OCI-LY7 (cell line): Measurements from ENCODE around the gene RAMP3. TPM values are rescaled to one million over a fixed set of nuclear protein-coding genes. Genes with fewer than 3 reads are reported as not detected.
"Not testable (repeated sequence)": the region's sequence is repeated elsewhere in the genome, so short reads cannot be mapped to it uniquely, and the experiment has no call there.

ENCODE experiments used
- BruUV-seq: library from RNA; stranded (reverse); fragments of 400-500 nt; replicated peaks from 2 replicates; lab custom pipeline; 2021; lab: Mats Ljungman, UMichigan
- CTCF ChIA-PET: fragments of 300-600 bp; sonication (Branson Sonifier 250); formaldehyde crosslinking; loops from one replicate; lab custom pipeline; 2022; ENCODE audit warnings: antibody characterized with exemption; ENCODE audit not compliant: unreplicated experiment; lab: Charles Lee
- POLR2A ChIA-PET: fragments of 300-600 bp; sonication (Branson Sonifier 250); formaldehyde crosslinking; loops from one replicate; lab custom pipeline; 2022; ENCODE audit warnings: antibody characterized with exemption; lab: Charles Lee
- DNase-seq: peaks from one replicate; pipeline ENCODE4 v3.0.0-alpha.2; 2015; ENCODE audit warnings: low spot score
- H2AFZ ChIP-seq: fragments of 200-600 bp; sonication (generic), shearing (Covaris generic); 2 replicates; pipeline ENCODE4 v1.6.1; 2014; ENCODE audit warnings: mild to moderate bottlenecking, antibody characterized with exemption, low read length, moderate library complexity
- H3K27ac ChIP-seq: fragments of 200-600 bp; sonication (generic); 2 replicates; pipeline ENCODE4 v1.5.1; 2014; ENCODE audit warnings: mixed run types, low read depth, mild to moderate bottlenecking, moderate library complexity, low read length, inconsistent platforms; ENCODE audit not compliant: poor library complexity, severe bottlenecking
- H3K36me3 ChIP-seq: fragments of 200-600 bp; sonication (generic); 2 replicates; pipeline ENCODE4 v1.6.1; 2014; ENCODE audit warnings: mild to moderate bottlenecking, antibody characterized with exemption, low read length, moderate library complexity, mixed read lengths; ENCODE audit not compliant: insufficient read depth
- H3K4me1 ChIP-seq: fragments of 200-600 bp; sonication (generic); 2 replicates; pipeline ENCODE4 v1.5.1; 2014; ENCODE audit warnings: mild to moderate bottlenecking, low read length; ENCODE audit not compliant: insufficient read depth, poor library complexity, severe bottlenecking
- H3K4me2 ChIP-seq: fragments of 200-600 bp; sonication (generic); 2 replicates; pipeline ENCODE4 v1.6.1; 2014; ENCODE audit warnings: mild to moderate bottlenecking, low read length
- H3K4me3 ChIP-seq: fragments of 200-600 bp; sonication (generic); 2 replicates; pipeline ENCODE4 v1.5.1; 2014; ENCODE audit warnings: mild to moderate bottlenecking, low read depth, low read length; ENCODE audit not compliant: poor library complexity, severe bottlenecking
- H3K79me2 ChIP-seq: fragments of 200-600 bp; sonication (generic); 2 replicates; pipeline ENCODE4 v1.6.1; 2016; ENCODE audit warnings: low read depth, mild to moderate bottlenecking, low read length, moderate library complexity, mixed read lengths; ENCODE audit not compliant: insufficient read depth
- H3K9me2 ChIP-seq: fragments of 200-600 bp; sonication (generic); 2 replicates; pipeline ENCODE4 v1.6.1; 2016; ENCODE audit warnings: mild to moderate bottlenecking, low read length, mixed read lengths; ENCODE audit not compliant: insufficient read depth
- H3K9me3 ChIP-seq: fragments of 200-600 bp; sonication (generic); 2 replicates; pipeline ENCODE4 v1.6.1; 2014; ENCODE audit warnings: mild to moderate bottlenecking, mixed run types, low read length, mixed read lengths
- H4K20me1 ChIP-seq: fragments of 200-600 bp; sonication (generic); 2 replicates; pipeline ENCODE4 v1.6.1; 2014; ENCODE audit warnings: mild to moderate bottlenecking, antibody characterized with exemption, low read length, moderate library complexity, mixed read lengths; ENCODE audit not compliant: insufficient read depth
- EZH2phosphoT487 ChIP-seq: fragments of 200-600 bp; sonication (generic); IDR thresholded peaks from 2 replicates; pipeline ENCODE4 v1.6.1; 2018; ENCODE audit warnings: low read depth, borderline replicate concordance, mild to moderate bottlenecking, mixed run types, antibody characterized with exemption, low read length, moderate library complexity, mixed read lengths
- intact Hi-C: fragments of 100-400 bp; cut with micrococcal nuclease; formaldehyde crosslinking; loops from one replicate; pipeline ENCODE4 v1.10.0; 2022; ENCODE audit not compliant: unreplicated experiment
- total RNA-seq, 2 experiments: library from RNA; depleted of rRNA in 1 of 2; stranded (reverse); fragments of >200 nt in 1 of 2; shearing (Covaris generic) in 1 of 2; gene quantifications; 2 replicates each; pipeline ENCODE4 v1.2.3, GENCODE V29; 2014 to 2022
- TF ChIP-seq, protein P1 (sequence below): fragments of 200-600 bp; sonication (generic); conservative IDR thresholded peaks from 2 replicates; pipeline ENCODE4 v1.5.1; 2014; ENCODE audit warnings: mild to moderate bottlenecking, antibody characterized with exemption, low read length, moderate library complexity, mixed read lengths

RAMP3 gene
- total RNA-seq, 2 experiments from 2014 or later, result not detected

DNA sequence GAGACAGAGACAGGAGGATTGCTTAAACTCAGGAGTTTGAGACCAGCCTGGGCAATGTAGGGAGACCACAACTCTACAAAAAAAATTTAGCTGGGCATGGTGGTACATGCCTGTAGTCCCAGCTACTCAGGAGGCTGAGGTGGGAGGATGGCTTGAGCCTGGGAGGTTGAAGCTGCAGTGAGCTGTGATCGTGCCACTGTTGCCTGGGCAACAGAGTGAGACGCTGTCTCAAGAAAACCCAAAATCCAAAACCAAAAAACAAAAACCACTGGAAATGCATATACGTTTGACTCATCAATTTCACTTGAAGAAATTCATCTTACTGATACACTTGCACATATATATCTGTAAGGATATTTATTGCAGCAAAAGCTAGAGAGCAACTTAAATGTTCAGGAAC, 52.3 kb downstream of the RAMP3 start:
- H3K4me3 ChIP-seq, H3K9me3 ChIP-seq, POLR2A ChIA-PET, H3K4me2 ChIP-seq, H2AFZ ChIP-seq, DNase-seq, H3K27ac ChIP-seq, H4K20me1 ChIP-seq, BruUV-seq, H3K9me2 ChIP-seq, H3K36me3 ChIP-seq, CTCF ChIA-PET, intact Hi-C loops, H3K4me1 ChIP-seq, H3K79me2 ChIP-seq: not testable (repeated sequence)

DNA sequence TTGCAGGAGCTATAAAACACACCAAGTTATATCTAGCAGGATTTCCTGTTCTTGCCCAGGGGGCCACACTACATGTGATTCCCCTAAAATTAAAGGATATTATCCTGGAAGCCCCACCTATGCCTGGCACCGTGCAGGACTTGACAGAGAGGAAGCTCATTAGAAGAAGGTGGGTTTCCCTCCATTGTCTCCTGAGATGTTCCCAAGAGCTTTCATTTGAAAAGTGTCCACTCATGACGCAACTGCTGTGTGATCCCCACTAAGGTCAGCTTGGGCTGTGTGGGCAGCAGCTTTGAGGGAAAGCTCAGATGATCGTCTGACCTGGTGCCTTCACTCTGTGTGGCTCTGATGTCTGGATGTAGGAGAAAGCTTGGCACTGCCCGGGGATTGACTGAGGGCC, 53.5 kb downstream of the RAMP3 start:
- no peaks in the 10 kb centered on the region for H4K20me1 ChIP-seq
- H3K9me3 ChIP-seq, result no peaks in the 10 kb centered on the region
- H3K79me2 ChIP-seq, result no peaks in the 10 kb centered on the region
- no peaks in the 10 kb centered on the region for H3K4me1 ChIP-seq
- no peaks in the 10 kb centered on the region for H3K9me2 ChIP-seq
- no peak overlapping the region for H3K27ac ChIP-seq
- intact Hi-C loops, result no loop called here
- H3K4me3 ChIP-seq, result no peak overlapping the region
- BruUV-seq, result no TSS peak
- no peak for DNase-seq
- H2AFZ ChIP-seq, result no peak overlapping the region
- H3K4me2 ChIP-seq, result no peak overlapping the region
- ChIA-PET CTCF (no interaction called here), POLR2A (no interaction called here)
- TF ChIP-seq, protein P1, sequence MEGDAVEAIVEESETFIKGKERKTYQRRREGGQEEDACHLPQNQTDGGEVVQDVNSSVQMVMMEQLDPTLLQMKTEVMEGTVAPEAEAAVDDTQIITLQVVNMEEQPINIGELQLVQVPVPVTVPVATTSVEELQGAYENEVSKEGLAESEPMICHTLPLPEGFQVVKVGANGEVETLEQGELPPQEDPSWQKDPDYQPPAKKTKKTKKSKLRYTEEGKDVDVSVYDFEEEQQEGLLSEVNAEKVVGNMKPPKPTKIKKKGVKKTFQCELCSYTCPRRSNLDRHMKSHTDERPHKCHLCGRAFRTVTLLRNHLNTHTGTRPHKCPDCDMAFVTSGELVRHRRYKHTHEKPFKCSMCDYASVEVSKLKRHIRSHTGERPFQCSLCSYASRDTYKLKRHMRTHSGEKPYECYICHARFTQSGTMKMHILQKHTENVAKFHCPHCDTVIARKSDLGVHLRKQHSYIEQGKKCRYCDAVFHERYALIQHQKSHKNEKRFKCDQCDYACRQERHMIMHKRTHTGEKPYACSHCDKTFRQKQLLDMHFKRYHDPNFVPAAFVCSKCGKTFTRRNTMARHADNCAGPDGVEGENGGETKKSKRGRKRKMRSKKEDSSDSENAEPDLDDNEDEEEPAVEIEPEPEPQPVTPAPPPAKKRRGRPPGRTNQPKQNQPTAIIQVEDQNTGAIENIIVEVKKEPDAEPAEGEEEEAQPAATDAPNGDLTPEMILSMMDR, result no peak
- TF ChIP-seq EZH2phosphoT487, result no peak
- no peaks in the 10 kb centered on the region for H3K36me3 ChIP-seq

DNA sequence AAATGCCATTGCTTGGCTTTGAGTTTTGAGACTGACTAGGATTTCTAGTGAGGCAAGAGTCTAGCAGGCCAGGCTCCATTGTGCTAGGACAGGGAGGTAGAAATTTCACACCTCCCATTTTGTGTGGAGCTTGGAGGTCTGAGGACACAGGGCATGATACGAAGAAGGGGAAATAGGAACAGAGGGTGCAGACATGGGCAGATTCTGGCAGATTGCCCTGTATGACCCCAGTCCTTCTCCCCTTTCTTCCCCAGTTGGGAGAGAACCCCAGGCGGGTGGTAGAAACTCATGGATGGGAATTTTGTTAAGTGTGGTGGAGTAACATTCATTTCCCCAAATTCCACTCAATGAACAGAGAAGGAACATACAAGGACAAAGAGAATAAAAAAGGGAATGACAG, 54.4 kb downstream of the RAMP3 start:
- Histone ChIP-seq H3K27ac (no peak overlapping the region), H3K4me2 (no peak overlapping the region), H4K20me1 (no peaks in the 10 kb centered on the region), H3K79me2 (no peaks in the 10 kb centered on the region), H2AFZ (no peak overlapping the region), H3K9me2 (no peaks in the 10 kb centered on the region), H3K4me1 (no peaks in the 10 kb centered on the region), H3K9me3 (no peaks in the 10 kb centered on the region), H3K36me3 (no peaks in the 10 kb centered on the region), H3K4me3 (no peak overlapping the region)
- no TSS peak for BruUV-seq
- no peak for DNase-seq
- POLR2A ChIA-PET, result no interaction called here
- intact Hi-C loops, result no loop called here
- CTCF ChIA-PET, result no interaction called here
- no peak for TF ChIP-seq EZH2phosphoT487
- TF ChIP-seq, protein P1, result no peak
